Peyer's patch (tissue), 4 donors: ENCODE results near the gene FIGN.

ENCODE experiments used
- POLR2A ChIP-seq, 2 donors: fragments of 450-650 bp; IDR thresholded peaks; one replicate each; pipeline ENCODE4 v1.5.1; 2017; ENCODE audit warnings: antibody characterized with exemption in 2 of 2, mild to moderate bottlenecking in 2 of 2, moderate library complexity in 2 of 2
- TF ChIP-seq, protein P1 (sequence below), 6 experiments: fragments of 450-650 bp in 4 of 6; fragments of 200-600 bp in 2 of 6; sonication (generic) in 1 of 6; IDR thresholded peaks; one replicate each; pipeline ENCODE4 v1.5.1; 2017 to 2019; ENCODE audit warnings: antibody characterized with exemption in 6 of 6, mild to moderate bottlenecking in 3 of 6, moderate library complexity in 1 of 6

DNA sequence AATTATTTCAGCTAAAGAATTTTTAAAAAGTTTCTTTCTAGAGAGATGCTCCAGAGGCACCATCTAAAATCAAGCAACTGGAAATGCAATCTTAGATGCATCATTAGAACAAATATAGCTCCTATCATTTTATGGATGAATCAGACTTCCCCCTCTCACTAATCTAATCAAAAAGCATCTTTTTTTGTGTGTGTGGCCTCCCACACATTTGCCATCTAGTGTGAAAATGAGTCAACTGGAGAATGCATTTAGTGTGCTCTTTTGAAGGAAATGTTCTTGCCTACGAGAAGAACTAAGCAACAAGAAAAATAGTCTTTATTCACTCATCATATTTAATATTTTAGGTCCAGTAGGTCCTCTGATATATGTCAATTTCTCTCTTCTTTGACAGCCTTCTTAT lies 39.5 kb upstream of the FIGN start:
- TF ChIP-seq, protein P1, sequence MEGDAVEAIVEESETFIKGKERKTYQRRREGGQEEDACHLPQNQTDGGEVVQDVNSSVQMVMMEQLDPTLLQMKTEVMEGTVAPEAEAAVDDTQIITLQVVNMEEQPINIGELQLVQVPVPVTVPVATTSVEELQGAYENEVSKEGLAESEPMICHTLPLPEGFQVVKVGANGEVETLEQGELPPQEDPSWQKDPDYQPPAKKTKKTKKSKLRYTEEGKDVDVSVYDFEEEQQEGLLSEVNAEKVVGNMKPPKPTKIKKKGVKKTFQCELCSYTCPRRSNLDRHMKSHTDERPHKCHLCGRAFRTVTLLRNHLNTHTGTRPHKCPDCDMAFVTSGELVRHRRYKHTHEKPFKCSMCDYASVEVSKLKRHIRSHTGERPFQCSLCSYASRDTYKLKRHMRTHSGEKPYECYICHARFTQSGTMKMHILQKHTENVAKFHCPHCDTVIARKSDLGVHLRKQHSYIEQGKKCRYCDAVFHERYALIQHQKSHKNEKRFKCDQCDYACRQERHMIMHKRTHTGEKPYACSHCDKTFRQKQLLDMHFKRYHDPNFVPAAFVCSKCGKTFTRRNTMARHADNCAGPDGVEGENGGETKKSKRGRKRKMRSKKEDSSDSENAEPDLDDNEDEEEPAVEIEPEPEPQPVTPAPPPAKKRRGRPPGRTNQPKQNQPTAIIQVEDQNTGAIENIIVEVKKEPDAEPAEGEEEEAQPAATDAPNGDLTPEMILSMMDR (IDR thresholded peaks at IDR 0.05): no peak
- TF ChIP-seq POLR2A (IDR thresholded peaks at IDR 0.05): no peak
